GM19035 (cell line): ENCODE data around the gene SERPINB8.

Experiments used
- ATAC-seq: cut with Tn5 transposase; IDR thresholded peaks from one replicate; pipeline ENCODE4 v1.9.1; 2021; ENCODE audit not compliant: unreplicated experiment

The SERPINB8 gene

DNA sequence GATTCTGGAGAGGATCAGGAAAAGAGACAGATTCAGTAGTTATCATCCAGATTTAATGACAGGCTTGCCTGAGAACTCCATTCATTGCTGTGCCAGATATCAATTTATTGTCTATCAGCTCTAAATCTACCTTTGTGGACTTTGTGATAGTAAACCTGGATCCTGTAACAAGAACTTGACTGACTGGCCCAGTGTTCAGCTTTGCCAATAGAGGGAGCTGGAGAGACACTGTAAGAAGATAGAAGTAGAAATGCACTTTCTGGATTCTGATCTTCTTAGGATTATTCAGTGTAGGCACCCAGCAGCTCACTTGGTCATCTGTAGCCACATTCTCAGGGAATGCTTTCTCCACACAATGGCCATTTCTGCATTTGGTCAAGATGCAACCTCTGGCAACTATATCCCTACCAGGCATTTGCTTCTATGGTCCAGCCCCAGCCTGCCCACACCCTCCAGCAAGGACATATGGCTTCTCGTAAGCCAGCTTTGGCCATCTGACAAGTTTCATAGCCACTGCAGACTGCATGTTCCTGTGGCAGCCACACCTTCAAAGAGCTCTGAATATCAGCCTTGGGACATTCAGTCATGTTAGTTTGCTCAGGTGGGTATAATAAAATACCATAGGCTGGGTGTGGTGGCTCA, 6.1 kb upstream of the SERPINB8 start:
- ATAC-seq: peak; percentile 85

DNA sequence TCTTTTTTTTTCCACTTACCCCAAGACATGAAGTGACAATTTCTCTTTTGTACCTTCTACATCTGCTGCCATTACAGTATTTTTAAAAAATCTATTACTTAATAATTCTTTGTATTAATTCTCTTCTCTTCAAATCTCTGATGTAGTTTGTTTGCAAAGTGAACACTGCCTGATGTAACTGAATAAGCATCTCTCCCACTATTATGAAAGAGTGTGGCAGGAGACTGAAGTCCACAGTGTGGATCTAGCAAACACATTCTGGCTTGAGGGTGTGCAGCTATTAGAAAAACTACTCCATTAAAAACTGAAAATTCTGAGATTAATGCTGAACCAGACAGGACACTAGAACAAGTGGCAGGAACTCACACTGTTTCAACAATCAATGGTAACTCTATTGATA, 5.0 kb upstream of the SERPINB8 start:
- ATAC-seq: no peak

DNA sequence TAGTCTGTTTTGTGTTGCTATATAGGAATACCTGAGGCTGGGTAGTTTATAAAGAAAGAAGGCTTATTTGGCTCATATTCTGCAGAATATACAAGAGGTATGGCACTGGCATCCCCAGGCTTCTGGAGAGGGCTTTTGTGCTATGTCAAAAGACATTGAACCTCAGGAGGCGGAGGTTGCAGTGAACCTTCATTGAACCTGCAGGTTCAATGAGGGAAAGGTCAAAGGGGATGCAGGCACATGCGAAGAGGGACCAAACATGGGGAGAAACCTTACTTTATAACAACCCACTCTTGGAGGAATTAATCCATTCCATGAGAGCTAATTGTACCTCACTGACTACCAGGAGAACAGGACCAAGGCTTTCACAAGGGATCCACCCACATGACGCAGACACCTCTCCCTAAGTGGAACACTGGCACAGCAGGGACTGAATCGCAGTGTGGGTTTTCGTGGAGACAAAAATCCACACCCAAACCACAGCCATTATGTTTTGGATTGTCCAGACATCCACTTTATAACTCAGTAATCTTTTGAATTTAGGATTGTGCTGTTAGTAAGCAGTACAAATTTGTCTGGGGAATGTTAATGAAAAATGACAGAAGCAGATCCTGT, 4.1 kb upstream of the SERPINB8 start:
- no peak for ATAC-seq

DNA sequence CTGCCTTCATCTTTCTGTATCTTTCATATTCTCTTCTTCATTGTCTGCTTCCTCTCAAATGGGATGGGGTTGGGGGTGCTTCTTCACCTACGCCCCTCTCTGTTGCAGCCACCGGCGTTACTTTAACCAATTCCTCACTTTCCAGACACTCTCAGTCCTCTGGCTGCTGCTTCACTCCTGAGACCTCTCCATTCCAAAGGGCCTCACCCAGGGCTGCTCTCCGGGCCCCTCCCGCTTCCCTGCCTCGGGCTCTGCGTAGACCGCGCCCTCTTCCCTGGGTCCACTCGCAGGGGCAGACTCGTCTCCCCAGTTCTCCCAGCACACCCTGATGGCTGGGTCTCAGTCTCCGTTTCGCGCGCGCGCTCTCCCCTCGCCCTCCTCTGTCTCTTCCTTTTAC, 926 bp downstream of the SERPINB8 start:
- no peak for ATAC-seq

DNA sequence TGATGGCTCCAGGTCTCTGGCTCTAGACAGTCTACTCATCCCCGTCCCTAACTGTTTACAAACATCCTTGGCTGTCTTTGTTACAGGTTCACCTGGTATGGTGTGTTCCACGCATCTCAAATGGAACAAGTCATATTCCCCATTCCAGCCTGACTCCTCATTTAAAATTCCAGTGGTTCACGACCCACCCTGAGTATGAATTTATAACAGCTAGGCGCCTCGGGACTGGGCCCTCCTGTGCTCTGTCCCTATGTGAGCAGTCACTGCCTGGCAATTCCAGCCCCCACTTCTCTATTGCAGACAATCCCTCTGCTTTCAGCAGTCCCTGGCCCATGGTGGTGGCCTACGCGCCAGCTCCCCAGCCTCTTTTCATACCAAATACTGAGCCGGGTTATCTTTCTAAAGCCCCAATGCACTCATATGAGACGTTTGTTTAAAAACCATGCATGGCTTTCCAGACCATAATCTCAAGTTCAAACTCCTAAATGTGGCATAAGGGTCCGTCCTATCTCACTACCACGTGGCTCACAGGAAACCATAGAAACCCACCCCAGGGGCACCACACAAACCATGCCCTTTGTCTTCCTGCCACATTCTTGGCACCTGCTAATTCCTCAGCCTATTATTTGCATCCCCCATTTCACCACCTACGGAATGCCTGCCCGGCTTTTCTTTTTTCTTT, 1.6 kb downstream of the SERPINB8 start:
- no peak for ATAC-seq

DNA sequence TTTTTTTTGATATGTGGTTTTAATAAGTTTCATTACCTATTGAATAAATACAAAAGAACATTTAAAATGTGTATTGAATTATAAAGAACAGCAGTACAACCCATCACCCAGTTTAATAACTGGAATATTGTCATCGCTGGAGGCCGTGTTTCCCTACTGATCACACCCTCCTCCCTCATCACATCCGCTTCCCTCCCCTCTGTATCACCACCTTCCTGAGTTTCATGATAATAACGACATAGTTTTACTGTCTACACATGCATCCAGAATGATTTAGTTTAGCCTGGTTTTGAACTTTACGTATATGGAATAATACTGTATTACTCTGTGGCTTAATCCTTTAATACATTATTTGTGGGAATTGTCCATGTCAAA, 2.1 kb downstream of the SERPINB8 start:
- ATAC-seq: no peak

DNA sequence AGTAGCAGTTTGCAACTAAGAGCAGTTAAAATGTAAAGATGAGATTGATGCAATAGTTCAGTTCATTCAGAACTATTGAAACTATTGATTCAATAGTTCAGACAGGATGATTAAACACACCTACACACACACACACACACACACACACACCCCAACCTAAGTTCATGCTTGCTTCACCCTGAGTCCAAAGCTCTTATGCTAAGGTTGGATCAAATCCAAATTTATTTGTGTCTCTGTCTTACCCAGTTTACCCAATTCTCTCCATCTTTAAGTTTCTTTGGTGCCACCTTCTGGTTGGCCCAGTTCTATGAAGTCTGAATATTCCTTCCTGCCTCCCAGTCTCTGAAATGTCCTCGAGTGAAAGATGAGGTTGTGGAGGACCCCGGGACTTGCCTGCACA, 5.1 kb downstream of the SERPINB8 start:
- no peak for ATAC-seq

DNA sequence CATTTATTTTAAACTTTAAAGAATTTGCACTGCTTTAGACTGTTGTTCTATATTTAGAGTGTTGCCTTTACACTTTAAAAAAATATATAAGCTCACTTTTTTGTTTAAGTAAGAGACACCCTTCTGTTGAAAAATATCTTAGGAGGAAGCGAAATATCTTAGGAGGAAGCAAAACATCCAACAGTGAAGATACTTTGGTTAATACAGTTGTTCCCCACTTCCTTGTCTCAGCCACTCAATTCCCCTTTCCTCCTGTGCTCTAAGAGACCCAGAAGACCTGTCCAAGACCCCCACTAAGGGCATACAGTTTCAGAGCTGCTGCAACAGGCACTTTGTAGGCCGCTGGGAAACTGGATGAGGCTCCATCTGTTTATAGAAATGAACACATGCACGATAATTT, 5.7 kb downstream of the SERPINB8 start:
- ATAC-seq: no peak

DNA sequence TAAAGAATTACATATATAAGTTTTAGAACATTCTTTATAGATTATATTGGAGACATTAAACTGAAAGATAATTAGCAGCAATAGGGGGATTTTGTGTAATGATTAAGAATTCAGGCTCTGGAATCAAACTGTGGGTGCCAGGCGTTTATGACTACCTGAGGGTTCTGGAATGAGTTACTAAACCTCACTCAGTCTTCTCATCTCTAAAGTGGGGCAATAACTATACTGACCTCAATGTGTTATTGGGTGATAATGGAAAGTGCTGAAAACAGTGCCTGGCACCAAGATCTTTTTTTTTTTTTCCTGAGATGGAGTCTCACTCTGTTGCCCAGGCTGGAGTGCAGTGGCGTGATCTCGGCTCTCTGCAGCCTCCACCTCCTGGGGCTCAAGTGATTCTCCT, 7.2 kb downstream of the SERPINB8 start:
- ATAC-seq: no peak

DNA sequence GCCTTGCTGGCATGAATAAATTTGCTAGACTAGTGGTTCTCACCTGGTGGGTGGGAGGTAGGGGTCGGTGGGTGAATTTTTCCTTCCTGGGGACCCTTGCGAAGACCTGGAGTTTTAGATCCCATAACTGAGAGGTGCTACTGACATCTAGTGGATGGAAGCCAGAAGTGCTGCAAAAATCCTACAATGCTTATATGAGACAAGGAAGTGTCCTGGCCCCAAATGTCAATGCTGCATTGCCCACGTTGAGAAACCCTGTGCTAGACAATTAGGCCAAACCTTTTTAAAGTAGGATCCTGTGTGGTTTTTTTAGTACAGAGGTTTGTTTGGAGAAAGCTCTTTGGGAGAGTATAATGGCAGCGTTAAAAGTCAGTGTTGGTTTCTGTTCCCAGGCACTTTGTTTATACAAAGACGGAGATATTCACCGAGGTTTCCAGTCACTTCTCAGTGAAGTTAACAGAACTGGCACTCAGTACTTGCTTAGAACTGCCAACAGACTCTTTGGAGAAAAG, 9.6 kb downstream of the SERPINB8 start:
- ATAC-seq: peak; percentile 82

DNA sequence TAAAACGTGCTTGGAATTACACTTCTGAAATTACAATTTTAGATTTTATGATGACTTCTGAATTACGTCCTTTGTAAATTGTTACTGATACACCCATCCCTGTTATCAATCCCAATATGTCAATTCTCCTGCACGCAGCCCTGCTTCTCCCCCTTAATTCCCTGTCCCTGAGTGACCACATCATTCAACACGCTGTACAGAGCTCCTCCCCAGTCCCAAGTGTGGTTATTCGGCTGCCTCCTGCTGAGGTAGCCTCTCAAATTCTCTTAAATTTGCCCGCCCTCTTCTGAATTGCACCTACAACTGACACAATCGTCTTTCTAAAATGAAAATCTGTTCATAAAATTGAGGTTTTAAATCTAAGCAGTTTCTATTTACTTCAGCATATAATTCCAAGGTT, 10.1 kb downstream of the SERPINB8 start:
- no peak for ATAC-seq

DNA sequence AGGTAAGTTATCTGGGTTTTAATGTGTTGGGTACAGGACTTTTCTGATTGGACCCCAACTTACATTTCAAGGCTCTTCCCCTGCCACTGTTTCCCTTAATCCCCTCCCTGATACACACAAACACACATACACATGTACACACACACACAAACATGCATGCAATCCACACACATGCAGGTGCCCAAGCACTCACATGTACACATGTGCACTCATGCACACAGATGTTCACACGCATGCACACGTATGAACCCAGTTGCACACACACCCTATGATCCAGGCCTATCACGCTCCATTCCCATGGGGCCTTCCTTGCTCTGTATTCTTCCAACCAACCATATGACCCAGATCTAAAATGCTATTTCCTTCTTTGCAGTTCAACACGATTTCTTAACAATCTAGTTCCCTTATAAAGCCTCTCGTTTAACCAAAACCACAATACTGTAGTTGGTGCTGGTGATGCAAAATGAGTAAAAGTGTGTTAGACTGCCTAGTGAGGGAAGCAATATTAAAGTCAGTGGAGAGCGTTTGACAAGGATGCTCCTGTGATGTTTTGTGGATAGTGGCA, 11.1 kb downstream of the SERPINB8 start:
- ATAC-seq: no peak

DNA sequence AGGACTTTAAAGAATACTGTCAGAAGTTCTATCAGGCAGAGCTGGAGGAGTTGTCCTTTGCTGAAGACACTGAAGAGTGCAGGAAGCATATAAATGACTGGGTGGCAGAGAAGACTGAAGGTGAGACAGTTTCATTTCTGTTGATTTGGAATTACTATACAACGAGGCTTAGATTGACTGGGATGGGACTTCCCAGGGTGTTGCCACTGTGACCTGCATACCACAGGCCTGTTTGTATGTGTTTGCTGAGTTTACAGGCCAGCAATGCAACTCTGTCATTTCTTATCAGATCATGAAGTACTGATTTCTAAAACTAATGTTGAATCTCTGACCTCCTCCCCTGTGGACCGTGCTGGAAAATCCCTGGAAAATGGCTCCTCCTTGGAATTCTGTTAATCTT, 11.8 kb downstream of the SERPINB8 start:
- ATAC-seq: no peak

DNA sequence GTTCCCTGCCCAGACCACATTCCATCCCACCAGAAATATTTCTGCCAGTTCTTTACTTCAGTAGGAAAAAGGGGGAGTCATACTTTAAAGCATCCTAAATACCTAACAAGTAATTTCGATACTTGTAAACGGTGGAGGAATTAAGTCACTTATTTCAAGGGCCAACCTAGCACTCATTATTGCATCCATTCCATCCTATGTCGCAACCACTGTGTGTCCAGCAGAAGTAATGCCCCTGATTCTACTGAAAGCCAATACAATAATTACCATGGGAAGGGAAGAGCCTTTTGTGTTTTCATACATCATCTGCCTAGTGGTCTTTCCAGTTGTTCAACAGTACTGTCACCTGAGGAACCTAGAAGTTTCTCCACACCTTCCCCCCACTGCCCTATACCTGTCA, 12.5 kb downstream of the SERPINB8 start:
- no peak for ATAC-seq

DNA sequence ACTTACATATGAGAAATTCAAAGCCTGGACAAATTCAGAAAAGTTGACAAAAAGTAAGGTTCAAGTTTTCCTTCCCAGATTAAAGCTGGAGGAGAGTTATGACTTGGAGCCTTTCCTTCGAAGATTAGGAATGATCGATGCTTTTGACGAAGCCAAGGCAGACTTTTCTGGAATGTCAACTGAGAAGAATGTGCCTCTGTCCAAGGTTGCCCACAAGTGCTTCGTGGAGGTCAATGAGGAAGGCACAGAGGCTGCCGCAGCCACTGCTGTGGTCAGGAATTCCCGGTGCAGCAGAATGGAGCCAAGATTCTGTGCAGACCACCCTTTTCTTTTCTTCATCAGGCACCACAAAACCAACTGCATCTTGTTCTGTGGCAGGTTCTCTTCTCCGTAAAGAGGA, 17.0 kb downstream of the SERPINB8 start:
- ATAC-seq: no peak

DNA sequence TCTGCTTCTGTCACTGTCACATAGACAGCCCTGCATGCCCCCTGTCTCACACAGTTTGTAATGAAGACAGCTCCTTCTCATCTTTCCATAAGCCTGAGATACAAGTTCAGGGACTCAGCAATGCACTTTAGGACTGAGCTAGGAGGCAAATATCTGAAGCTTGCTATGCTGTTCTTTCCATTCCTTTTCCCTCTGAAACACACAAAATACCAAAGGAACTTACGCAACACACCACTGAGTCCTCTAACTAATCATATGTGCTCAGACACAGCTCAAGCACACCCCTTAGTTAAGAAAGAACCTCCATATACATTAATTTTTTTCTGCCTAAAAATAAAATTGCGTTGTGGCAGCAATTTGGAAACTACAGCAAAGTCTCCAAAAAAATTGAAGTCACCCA, 17.9 kb downstream of the SERPINB8 start:
- no peak for ATAC-seq

DNA sequence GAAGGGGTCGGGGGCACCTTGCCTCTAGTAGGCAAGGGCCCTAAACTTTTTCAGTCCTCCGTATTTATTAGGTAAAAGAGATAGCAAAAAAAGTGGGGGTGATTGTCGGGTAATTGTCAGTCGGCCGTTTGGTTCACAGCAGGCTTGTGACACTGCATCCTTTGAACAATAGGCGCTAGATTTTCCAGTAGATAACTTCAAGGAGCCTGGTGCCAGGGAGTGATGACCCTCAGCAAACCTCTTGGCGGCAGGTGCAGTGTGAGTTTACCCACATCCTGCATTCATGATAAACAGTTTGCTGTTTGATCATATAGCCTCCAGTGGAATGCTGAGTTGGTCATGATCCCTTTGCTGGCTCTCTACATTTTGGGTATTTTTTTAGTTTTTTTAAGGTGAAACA, 22.9 kb downstream of the SERPINB8 start:
- no peak for ATAC-seq

DNA sequence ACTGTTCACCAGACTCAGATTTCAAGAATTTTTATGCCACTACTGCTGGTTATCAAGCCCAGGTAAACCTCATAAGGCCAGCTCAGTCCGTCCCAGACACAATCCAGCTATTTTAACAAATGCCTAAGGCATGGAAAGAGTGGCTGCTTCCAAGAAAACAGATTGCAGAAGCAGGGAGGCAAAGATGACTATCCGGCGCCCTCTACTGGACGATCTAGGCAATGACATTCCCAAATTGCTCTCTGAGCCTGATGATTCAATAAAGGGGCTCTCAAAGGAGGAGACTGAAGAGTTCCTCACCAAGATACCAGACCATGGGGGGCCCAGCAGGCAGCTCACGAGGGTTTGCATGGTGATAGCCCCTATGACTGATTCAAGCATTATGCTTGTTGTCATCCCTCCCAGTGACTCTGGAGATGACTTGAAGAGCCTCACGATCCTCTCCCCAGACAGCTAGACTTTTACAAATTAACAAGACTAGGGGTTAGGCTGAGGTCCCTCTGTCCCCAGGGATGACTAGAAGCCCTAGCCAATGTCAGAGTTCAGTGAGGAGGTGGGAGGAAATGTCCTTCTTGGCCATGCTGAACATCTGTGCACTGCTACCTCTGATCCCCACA, 25.0 kb downstream of the SERPINB8 start:
- ATAC-seq: no peak

DNA sequence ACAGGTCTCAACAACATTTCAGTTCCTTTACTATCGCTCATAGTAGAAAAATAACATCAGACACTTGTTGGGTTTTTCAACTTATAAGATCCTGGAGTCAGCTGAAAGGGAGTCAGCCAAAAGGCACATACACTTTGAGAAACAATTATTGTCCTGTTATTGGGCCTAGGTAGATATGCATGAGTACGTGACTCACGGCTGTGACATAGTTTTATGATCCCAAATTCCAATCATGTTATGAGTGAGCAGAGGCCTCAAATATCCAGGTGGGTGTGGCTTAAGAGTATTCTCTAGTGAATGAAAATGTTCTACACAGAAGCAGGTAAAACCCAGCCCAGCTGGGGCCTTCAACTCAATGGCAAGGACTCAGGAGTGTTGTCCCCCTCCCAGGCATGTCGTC, 27.2 kb downstream of the SERPINB8 start:
- ATAC-seq: no peak

DNA sequence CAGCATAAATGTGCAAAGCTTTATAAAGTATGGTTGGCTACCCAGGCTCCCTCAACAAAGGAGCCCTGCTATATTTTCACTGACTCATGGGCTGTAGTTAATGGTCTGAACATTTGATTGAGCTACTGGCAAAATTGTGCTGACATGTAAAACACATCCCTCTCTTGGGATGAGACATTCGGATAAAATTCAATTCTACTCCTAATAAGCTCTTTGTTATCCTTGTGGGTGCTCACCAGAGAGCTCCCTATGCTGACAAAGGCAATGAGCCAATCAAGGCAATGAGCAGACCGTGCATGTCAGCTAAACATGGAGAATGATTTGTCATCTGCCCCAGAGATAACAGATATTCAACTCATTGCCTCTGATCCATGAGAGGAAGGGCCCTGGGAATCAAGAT, 27.7 kb downstream of the SERPINB8 start:
- no peak for ATAC-seq

DNA sequence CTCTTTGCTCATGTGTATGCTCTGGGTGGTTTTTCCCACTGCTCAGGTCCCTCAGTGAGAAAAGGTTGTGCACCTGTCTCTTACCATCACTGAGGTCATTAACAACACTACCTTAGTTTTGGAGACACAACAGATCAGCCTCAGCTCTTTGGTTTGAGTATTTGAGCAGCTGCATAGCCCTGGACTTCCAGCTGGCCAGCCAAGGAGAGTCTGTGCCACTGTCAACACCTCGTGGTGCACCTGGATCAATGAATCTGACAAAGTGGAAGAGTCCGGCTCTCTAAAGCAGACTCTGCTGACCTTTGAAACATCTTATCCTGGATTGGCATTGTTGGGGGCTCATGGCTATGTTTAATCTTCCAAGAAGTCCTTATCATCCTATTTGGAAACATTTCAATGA, 30.0 kb downstream of the SERPINB8 start:
- no peak for ATAC-seq

DNA sequence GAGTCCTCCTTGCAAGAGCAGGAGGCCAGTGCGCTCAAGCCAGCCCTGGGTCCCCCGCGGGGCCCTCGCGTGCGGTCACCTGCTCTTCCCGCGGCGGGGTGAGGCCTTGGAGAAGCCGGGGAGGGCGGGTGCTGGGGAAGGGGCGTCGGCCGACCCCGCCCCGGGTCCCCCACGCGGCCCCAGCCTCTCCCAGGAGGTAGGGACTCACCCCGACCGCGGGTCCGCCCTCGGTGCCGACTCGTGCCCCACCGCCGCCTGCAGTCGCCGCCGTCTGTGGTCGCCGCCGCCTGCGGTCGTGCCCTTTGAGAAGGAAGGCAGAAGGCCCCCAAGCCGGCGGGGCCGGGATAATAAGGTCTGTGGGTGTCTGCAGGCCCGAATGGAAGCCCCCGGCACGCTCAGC, 32.7 kb downstream of the SERPINB8 start:
- ATAC-seq: no peak
